Left lung (tissue), 14 donors: ENCODE measurements around the gene MAP2K4. TPM values are rescaled to one million over a fixed set of nuclear protein-coding genes. Genes with fewer than 3 reads are reported as not detected.
A peak's percentile ranks its signal among the peaks of the same experiment; 100 is the strongest.
"Not testable (repeated sequence)": the region's sequence is repeated elsewhere in the genome, so short reads cannot be mapped to it uniquely, and the experiment has no call there.

Experiments used
- ATAC-seq: fragments of 200-7000 bp; cut with Tn5 transposase; one replicate; pipeline ENCODE4 v1.9.1; 2020; ENCODE audit warnings: moderate library complexity
- DNase-seq, 4 donors: peaks; one replicate each; pipeline ENCODE4 v3.0.0-alpha.2; 2013 to 2020
- H3K27ac ChIP-seq, 2 donors: fragments of 200-600 bp; sonication (generic) in 1 of 2; one replicate each; pipeline versions ENCODE4 v1.5.0 to v1.8.0; 2020 to 2021
- H3K27me3 ChIP-seq, 2 donors: fragments of 200-600 bp; sonication (generic) in 1 of 2; one replicate each; pipeline versions ENCODE4 v1.5.0 to v1.8.0; 2020 to 2021
- H3K36me3 ChIP-seq, 2 donors: fragments of 200-600 bp; sonication (generic) in 1 of 2; one replicate each; pipeline versions ENCODE4 v1.5.0 to v1.8.0; 2020 to 2021
- H3K4me1 ChIP-seq, 2 donors: fragments of 200-600 bp; one replicate each; pipeline ENCODE4 v1.8.0; 2021
- H3K4me3 ChIP-seq, 2 donors: fragments of 200-600 bp; sonication (generic) in 1 of 2; one replicate each; pipeline versions ENCODE4 v1.5.0 to v1.8.0; 2020 to 2021; ENCODE audit warnings: mild to moderate bottlenecking in 1 of 2
- H3K9me3 ChIP-seq, 2 donors: fragments of 200-600 bp; sonication (generic) in 1 of 2; one replicate each; pipeline versions ENCODE4 v1.5.0 to v1.8.0; 2020 to 2021
- intact Hi-C, 2 donors: fragments of 100-400 bp; cut with DNase I; formaldehyde crosslinking; loops; one replicate each; pipeline versions ENCODE4 v1.11.2 to v1.14.2; 2022
- long read RNA-seq, 12 donors: library from polyadenylated mRNA in 2 of 12; unstranded in 2 of 12; transcript quantifications; one replicate each; pipeline ENCODE4 v2.0.0 and lab custom pipeline, GENCODE V29; 2019 to 2026
- polyA plus RNA-seq, 6 donors: library from polyadenylated mRNA; unstranded; fragments of 120-200 nt; gene quantifications; one replicate each; pipeline ENCODE4 v1.2.1, GENCODE V29; 2013; ENCODE audit not compliant: insufficient read length in 6 of 6
- total RNA-seq, 2 donors: library from RNA; stranded (reverse); fragmentation: NEBNext Ultra II Directional; extraction: Animal tissue kit (Norgen Biotek cat#: 25700); gene quantifications; one replicate each; pipeline ENCODE4 v1.2.1, GENCODE V29; 2021
- TF ChIP-seq, protein P1 (sequence below), 2 donors: fragments of 200-600 bp; sonication (generic) in 1 of 2; IDR thresholded peaks; one replicate each; pipeline versions ENCODE4 v1.5.0 to v1.8.0; 2021; ENCODE audit warnings: antibody characterized with exemption in 2 of 2
- donor health status: DM: no; HTN: yes; CAD: no.
- donor health status: DM: no; HTN: no; CAD: no.

The MAP2K4 gene
- 10 to 100 TPM; 29.4 to 32.2 TPM for total RNA-seq
- polyA plus RNA-seq: 10 to 100 TPM; 32.8 to 36.7 (median 35.0) TPM
- long read RNA-seq, donor 1, transcript MAP2K4-201 (11 exons, 3,826 nt): major isoform, 5 of 9 reads
- long read RNA-seq, donor 1, partial matches to known transcripts: 0 of 9 reads
- long read RNA-seq, donor 1, other reads (novel, unspliced or antisense): 0 of 9 reads
- long read RNA-seq, donor 2, transcript MAP2K4-201 (11 exons, 3,826 nt): major isoform, 9 of 20 reads
- long read RNA-seq, donor 2, partial matches to known transcripts: 9 of 20 reads
- long read RNA-seq, donor 2, other reads (novel, unspliced or antisense): 0 of 20 reads
- long read RNA-seq, donor 3, transcript MAP2K4-201 (11 exons, 3,826 nt): major isoform, 8 of 12 reads
- long read RNA-seq, donor 3, partial matches to known transcripts: 0 of 12 reads
- long read RNA-seq, donor 3, other reads (novel, unspliced or antisense): 0 of 12 reads
- long read RNA-seq, donor 4, partial matches to known transcripts: 1 of 2 reads
- long read RNA-seq, donor 4, other reads (novel, unspliced or antisense): 1 of 2 reads
- long read RNA-seq, donor 5, transcript MAP2K4-201 (11 exons, 3,826 nt): major isoform, 10 of 57 reads
- long read RNA-seq, donor 5, partial matches to known transcripts: 46 of 57 reads
- long read RNA-seq, donor 5, other reads (novel, unspliced or antisense): 0 of 57 reads
- long read RNA-seq, donor 6, transcript MAP2K4-212 (10 exons, 1,064 nt): minor isoform, 5 of 17 reads
- long read RNA-seq, donor 6, transcript MAP2K4-201 (11 exons, 3,826 nt): major isoform, 9 of 17 reads
- long read RNA-seq, donor 6, partial matches to known transcripts: 0 of 17 reads
- long read RNA-seq, donor 6, other reads (novel, unspliced or antisense): 0 of 17 reads
- long read RNA-seq, donor 7: 0 reads
- long read RNA-seq, donor 8, transcript MAP2K4-201 (11 exons, 3,826 nt): major isoform, 5 of 8 reads
- long read RNA-seq, donor 8, partial matches to known transcripts: 0 of 8 reads
- long read RNA-seq, donor 8, other reads (novel, unspliced or antisense): 0 of 8 reads
- long read RNA-seq, donor 9: 0 reads
- long read RNA-seq, donor 10: 0 reads
- long read RNA-seq, donor 11: 0 reads
- long read RNA-seq, donor 12, transcript MAP2K4-201 (11 exons, 3,826 nt): major isoform, 8 of 9 reads
- long read RNA-seq, donor 12, partial matches to known transcripts: 0 of 9 reads
- long read RNA-seq, donor 12, other reads (novel, unspliced or antisense): 0 of 9 reads

DNA sequence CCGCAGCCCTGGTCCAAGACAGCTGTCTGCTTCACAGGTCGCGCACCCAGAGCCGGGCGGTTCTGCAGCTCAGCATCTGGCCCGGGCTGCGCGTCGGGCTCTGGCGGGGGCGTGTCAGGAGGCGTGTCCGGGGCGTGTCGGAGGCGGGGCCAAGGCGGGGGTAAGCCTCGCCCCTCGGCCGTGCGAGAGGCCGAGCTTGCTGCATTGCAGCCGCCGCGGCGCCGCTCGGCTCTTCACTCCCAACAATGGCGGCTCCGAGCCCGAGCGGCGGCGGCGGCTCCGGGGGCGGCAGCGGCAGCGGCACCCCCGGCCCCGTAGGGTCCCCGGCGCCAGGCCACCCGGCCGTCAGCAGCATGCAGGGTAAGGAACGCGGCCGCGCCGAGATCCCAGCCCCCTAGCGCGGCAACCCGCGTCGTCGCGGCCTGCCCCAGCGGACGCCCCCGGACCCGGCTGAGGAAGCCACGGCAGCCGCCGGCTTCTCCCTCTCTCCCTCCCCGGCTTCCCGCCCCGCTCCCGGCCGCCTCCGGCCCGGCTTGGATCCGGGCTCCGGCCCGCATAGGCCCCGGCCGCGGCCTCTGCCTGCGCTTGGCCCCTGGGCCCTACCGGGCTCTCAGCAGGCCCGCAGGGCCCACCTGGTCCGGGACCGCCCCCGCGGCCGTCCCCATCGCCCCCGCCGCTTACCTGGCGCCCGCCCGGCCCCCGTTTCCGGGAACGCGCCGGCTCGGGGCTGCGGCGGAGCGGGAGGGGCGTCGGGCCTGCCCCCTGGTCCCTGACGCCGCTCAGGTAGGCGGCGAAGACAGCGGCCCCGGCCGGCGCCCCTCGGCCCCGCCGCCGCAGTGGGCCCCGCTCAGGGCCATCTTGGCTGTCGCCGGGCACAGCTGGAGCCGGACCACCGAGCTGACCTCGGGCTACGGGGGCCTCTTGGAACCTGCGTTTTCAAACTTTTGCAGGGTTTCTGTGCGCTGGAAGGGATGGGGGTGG, at the start of gene MAP2K4:
TSS of gene MAP2K4 (plus strand) at position 236 of the 981 bp plus-strand sequence. CDS start at position 246, 10 bp downstream.
- peak; percentile 89 to 99 (median 95) for DNase-seq
- H3K9me3 ChIP-seq: no peaks in the 10 kb centered on the region
- H3K4me3 ChIP-seq: peak within 1 kb of the TSS; percentile 80 to 82
- peak; percentile 99 for ATAC-seq
- H3K27me3 ChIP-seq: no peaks in the 10 kb centered on the region
- TF ChIP-seq, protein P1, sequence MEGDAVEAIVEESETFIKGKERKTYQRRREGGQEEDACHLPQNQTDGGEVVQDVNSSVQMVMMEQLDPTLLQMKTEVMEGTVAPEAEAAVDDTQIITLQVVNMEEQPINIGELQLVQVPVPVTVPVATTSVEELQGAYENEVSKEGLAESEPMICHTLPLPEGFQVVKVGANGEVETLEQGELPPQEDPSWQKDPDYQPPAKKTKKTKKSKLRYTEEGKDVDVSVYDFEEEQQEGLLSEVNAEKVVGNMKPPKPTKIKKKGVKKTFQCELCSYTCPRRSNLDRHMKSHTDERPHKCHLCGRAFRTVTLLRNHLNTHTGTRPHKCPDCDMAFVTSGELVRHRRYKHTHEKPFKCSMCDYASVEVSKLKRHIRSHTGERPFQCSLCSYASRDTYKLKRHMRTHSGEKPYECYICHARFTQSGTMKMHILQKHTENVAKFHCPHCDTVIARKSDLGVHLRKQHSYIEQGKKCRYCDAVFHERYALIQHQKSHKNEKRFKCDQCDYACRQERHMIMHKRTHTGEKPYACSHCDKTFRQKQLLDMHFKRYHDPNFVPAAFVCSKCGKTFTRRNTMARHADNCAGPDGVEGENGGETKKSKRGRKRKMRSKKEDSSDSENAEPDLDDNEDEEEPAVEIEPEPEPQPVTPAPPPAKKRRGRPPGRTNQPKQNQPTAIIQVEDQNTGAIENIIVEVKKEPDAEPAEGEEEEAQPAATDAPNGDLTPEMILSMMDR (IDR thresholded peaks at IDR 0.05): no peak
- peaks cover 15 to 36% of the 10 kb centered on the region in 2 donors for H3K4me1 ChIP-seq
- intact Hi-C loops: no loop called here
- H3K36me3 ChIP-seq: no peaks in the 10 kb centered on the region
- H3K27ac ChIP-seq: peak within 1 kb of the TSS; percentile 91

DNA sequence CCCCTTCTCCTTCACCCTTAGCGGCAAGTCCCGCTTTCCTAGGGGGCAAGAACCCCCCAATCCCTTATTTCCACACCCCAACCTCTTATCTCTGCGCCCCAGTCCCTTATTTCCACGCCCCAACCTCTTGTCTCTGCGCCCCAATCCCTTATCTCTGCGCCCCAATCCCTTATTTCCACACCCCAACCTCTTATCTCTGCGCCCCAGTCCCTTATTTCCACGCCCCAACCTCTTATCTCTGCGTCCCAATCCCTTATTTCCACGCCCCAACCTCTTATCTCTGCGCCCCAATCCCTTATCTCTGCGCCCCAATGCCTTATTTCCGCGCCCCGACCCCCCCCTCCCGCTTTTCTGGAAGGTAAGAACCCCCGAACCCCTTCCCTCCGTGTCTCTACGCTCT, 47.9 kb upstream of the MAP2K4 start:
- DNase-seq, H3K36me3 ChIP-seq, intact Hi-C loops: not testable (repeated sequence)

DNA sequence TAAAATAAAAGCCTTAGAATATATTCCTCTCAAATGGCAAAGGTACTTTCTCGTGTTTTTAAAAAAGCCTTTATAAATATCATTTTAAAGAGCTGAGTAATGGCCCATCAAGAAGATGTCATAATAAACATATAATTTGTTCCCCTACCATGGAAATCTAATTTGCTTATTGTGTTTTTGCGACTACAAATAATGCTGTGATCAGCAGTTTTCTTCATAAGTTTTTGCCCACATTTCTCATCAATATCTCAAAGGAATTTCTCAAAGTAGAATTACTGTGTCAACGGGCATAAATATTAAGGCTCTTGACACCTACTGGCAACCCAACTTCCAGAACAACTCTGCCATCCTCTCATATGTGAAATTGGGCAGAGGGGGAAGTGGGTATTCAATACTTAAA, 40.9 kb upstream of the MAP2K4 start:
- ATAC-seq: no peak
- H3K4me3 ChIP-seq: no peak overlapping the region
- H3K9me3 ChIP-seq: no peaks in the 10 kb centered on the region
- H3K4me1 ChIP-seq: no peaks in the 10 kb centered on the region
- H3K27me3 ChIP-seq: no peaks in the 10 kb centered on the region
- TF ChIP-seq, protein P1 (IDR thresholded peaks at IDR 0.05): no peak
- peaks cover 0 to 49% of the 10 kb centered on the region in 2 donors for H3K36me3 ChIP-seq
- no peak for DNase-seq
- intact Hi-C loops: no loop called here
- no peak overlapping the region for H3K27ac ChIP-seq

More for the DNA sequence above, 47.9 kb upstream of the MAP2K4 start:
- H3K4me3 ChIP-seq, ATAC-seq, H3K27me3 ChIP-seq, H3K27ac ChIP-seq, H3K4me1 ChIP-seq: not testable (repeated sequence)
- H3K9me3 ChIP-seq: peaks cover 0 to 12% of the 10 kb centered on the region in 2 donors

DNA sequence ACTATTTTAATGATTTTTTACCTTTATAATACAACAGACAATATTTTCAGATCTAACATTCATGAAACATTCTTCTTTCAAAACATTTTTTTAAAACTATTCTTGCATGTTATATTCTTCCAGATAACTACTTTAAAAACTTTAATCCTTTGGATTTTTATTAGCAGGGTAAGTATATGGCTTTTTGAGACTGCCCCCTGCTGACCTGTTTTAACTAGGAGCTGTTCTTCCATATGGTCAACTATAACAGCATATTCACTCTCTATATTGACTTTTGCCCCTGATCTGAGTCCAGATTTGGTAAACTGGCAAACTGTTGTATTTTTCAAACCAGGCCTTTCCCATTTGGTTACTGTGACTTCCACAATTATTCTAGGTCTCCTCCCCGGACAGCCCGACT, 39.9 kb upstream of the MAP2K4 start:
- H3K4me1 ChIP-seq: no peaks in the 10 kb centered on the region
- H3K27me3 ChIP-seq: no peaks in the 10 kb centered on the region
- peaks cover 0 to 57% of the 10 kb centered on the region in 2 donors for H3K36me3 ChIP-seq
- TF ChIP-seq, protein P1 (IDR thresholded peaks at IDR 0.05): no peak
- H3K4me3 ChIP-seq: no peak overlapping the region
- ATAC-seq (no peak), DNase-seq (no peak)
- no peaks in the 10 kb centered on the region for H3K9me3 ChIP-seq
- no peak overlapping the region for H3K27ac ChIP-seq
- intact Hi-C loops: no loop called here
